GM18526 (cell line): ENCODE data around the gene RAB11FIP4.

Source experiments
- POLR2A ChIP-seq: IDR thresholded peaks from 3 replicates; pipeline ENCODE4 v1.6.1; 2011; ENCODE audit not compliant: insufficient read length; ENCODE audit errors: extremely low read depth

Gene RAB11FIP4

GRCh38 chr17:31556969-31557645 is 165.6 kb downstream of the RAB11FIP4 start:
- TF ChIP-seq POLR2A: no peak

GRCh38 chr17:31558748-31559583 is 167.5 kb downstream of the RAB11FIP4 start:
- TF ChIP-seq POLR2A: peak; percentile 20

GRCh38 chr17:31559584-31560501 is 168.4 kb downstream of the RAB11FIP4 start:
- TF ChIP-seq POLR2A: no peak

- no peak for TF ChIP-seq POLR2A
These were observed 169.3 kb downstream of the RAB11FIP4 start for GRCh38 chr17:31560616-31561235.

GRCh38 chr17:31561469-31562375 is 170.2 kb downstream of the RAB11FIP4 start:
- TF ChIP-seq POLR2A: no peak

GRCh38 chr17:31562376-31562840 is 170.9 kb downstream of the RAB11FIP4 start:
- no peak for TF ChIP-seq POLR2A

- TF ChIP-seq POLR2A: no peak
These were observed 172.8 kb downstream of the RAB11FIP4 start for GRCh38 chr17:31564291-31564690.

GRCh38 chr17:31564883-31565301 is 173.4 kb downstream of the RAB11FIP4 start:
- TF ChIP-seq POLR2A: no peak

GRCh38 chr17:31565652-31566051 is 174.2 kb downstream of the RAB11FIP4 start:
- no peak for TF ChIP-seq POLR2A

- TF ChIP-seq POLR2A: no peak
These were observed 174.9 kb downstream of the RAB11FIP4 start for GRCh38 chr17:31566247-31566991.

GRCh38 chr17:31566992-31567373 is 175.5 kb downstream of the RAB11FIP4 start:
- TF ChIP-seq POLR2A: no peak

GRCh38 chr17:31568121-31568520 is 176.6 kb downstream of the RAB11FIP4 start:
- no peak for TF ChIP-seq POLR2A

GRCh38 chr17:31568539-31568938 is 177.1 kb downstream of the RAB11FIP4 start:
- TF ChIP-seq POLR2A: no peak
